ENCODE results near the gene DBI. TPM values are rescaled to one million over a fixed set of nuclear protein-coding genes. Genes with fewer than 3 reads are reported as not detected.

The DBI gene
- total RNA-seq, 2 donors from 2014 or later: 51.4 to 62.8 TPM

- H3K9me3 ChIP-seq: no peaks in the 10 kb centered on the region
- no peak overlapping the region for H3K4me3 ChIP-seq
- no peaks in the 10 kb centered on the region for H3K27me3 ChIP-seq
- no peak overlapping the region for H3K27ac ChIP-seq
- no peaks in the 10 kb centered on the region for H3K4me1 ChIP-seq
- DNase-seq (no peak), ATAC-seq (no peak)
- intact Hi-C loops (cut with DNase I): no loop called here
- TF ChIP-seq CTCF (IDR thresholded peaks at IDR 0.05): no peak
- no peak for TF ChIP-seq POLR2A (IDR thresholded peaks at IDR 0.05)
- 71 to 74% methylated on average over 2 of the region's 2 CpGs for WGBS, 2 donors
- no peaks in the 10 kb centered on the region for H3K36me3 ChIP-seq (replicated peaks in 1 of 2; ENCODE audit: insufficient read depth in 1 of 2, low read depth in 2 of 2)
Observed at GRCh38 chr2:119341684-119342083, 25.1 kb upstream of the DBI start.

GRCh38 chr2:119349289-119349688 lies 17.5 kb upstream of the DBI start:
- no peak for DNase-seq
- Histone ChIP-seq H3K36me3 (replicated peaks in 1 of 2; ENCODE audit: insufficient read depth in 1 of 2, low read depth in 2 of 2) (no peaks in the 10 kb centered on the region), H3K27me3 (no peaks in the 10 kb centered on the region), H3K4me1 (peaks cover 11% of the 10 kb centered on the region), H3K4me3 (no peak overlapping the region), H3K27ac (no peak overlapping the region), H3K9me3 (no peaks in the 10 kb centered on the region)
- WGBS, 2 donors: 87 to 91% methylated on average over 6 of the region's 6 CpGs
- ATAC-seq: no peak
- TF ChIP-seq CTCF (IDR thresholded peaks at IDR 0.05) (no peak), POLR2A (IDR thresholded peaks at IDR 0.05) (no peak)
- intact Hi-C loops (cut with DNase I): no loop called here

GRCh38 chr2:119350311-119350998 lies 16.3 kb upstream of the DBI start:
- Histone ChIP-seq H3K27ac (no peak overlapping the region), H3K27me3 (no peaks in the 10 kb centered on the region), H3K4me1 (peaks cover 11% of the 10 kb centered on the region), H3K4me3 (no peak overlapping the region), H3K36me3 (replicated peaks in 1 of 2; ENCODE audit: insufficient read depth in 1 of 2, low read depth in 2 of 2) (no peaks in the 10 kb centered on the region), H3K9me3 (no peaks in the 10 kb centered on the region)
- intact Hi-C loops (cut with DNase I): no loop called here
- WGBS, 2 donors: 81 to 86% methylated on average over 4 of the region's 4 CpGs
- no peak for TF ChIP-seq POLR2A (IDR thresholded peaks at IDR 0.05)
- no peak for TF ChIP-seq CTCF (IDR thresholded peaks at IDR 0.05)
- no peak for DNase-seq
- ATAC-seq: no peak

GRCh38 chr2:119352357-119352756 lies 14.4 kb upstream of the DBI start:
- no peaks in the 10 kb centered on the region for H3K27me3 ChIP-seq
- peaks cover 11% of the 10 kb centered on the region for H3K4me1 ChIP-seq
- TF ChIP-seq POLR2A (IDR thresholded peaks at IDR 0.05): no peak
- peak in 1 of 7 experiments; percentile 32 for TF ChIP-seq CTCF (IDR thresholded peaks at IDR 0.05)
- no peaks in the 10 kb centered on the region for H3K36me3 ChIP-seq (replicated peaks in 1 of 2; ENCODE audit: insufficient read depth in 1 of 2, low read depth in 2 of 2)
- peak; percentile 99 for ATAC-seq
- peak; percentile 59 to 79 (median 74) for DNase-seq
- H3K4me3 ChIP-seq: no peak overlapping the region
- peak overlapping the region in 2 of 4 donors; percentile 2 to 28 for H3K27ac ChIP-seq
- intact Hi-C loops (cut with DNase I): no loop called here
- H3K9me3 ChIP-seq: no peaks in the 10 kb centered on the region

GRCh38 chr2:119354860-119355259 lies 11.9 kb upstream of the DBI start:
- intact Hi-C loops (cut with DNase I): no loop called here
- 27 to 44% methylated on average over 1 of the region's 1 CpG for WGBS, 2 donors
- H3K4me3 ChIP-seq: no peak overlapping the region
- peaks cover 11% of the 10 kb centered on the region for H3K4me1 ChIP-seq
- no peak for DNase-seq
- H3K27ac ChIP-seq: no peak overlapping the region
- TF ChIP-seq POLR2A (IDR thresholded peaks at IDR 0.05): no peak
- TF ChIP-seq CTCF (IDR thresholded peaks at IDR 0.05): no peak
- H3K9me3 ChIP-seq: no peaks in the 10 kb centered on the region
- H3K36me3 ChIP-seq (replicated peaks in 1 of 2; ENCODE audit: insufficient read depth in 1 of 2, low read depth in 2 of 2): no peaks in the 10 kb centered on the region
- H3K27me3 ChIP-seq: no peaks in the 10 kb centered on the region
- no peak for ATAC-seq

Measured in body of pancreas (tissue), 4 donors.